Heart left ventricle (tissue), 16 donors: ENCODE measurements around the gene UBA7. TPM values are rescaled to one million over a fixed set of nuclear protein-coding genes. Genes with fewer than 3 reads are reported as not detected.

Source experiments
- ATAC-seq, 4 donors: fragments of 200-7000 bp; cut with Tn5 transposase; one replicate each; pipeline ENCODE4 v1.9.1; 2020 to 2022; ENCODE audit warnings: moderate library complexity in 4 of 4, mild to moderate bottlenecking in 3 of 4, moderate number of reproducible peaks in 1 of 4
- DNase-seq, 5 donors: peaks; one replicate each; pipeline ENCODE4 v3.0.0-alpha.2; 2020
- H3K27ac ChIP-seq, 12 donors: fragments of 200-600 bp; sonication (generic) in 4 of 12; one replicate each; pipeline versions ENCODE4 v1.5.0 to v1.8.0; 2016 to 2022; ENCODE audit warnings: mild to moderate bottlenecking in 2 of 12
- H3K27me3 ChIP-seq, 9 donors: fragments of 200-600 bp; sonication (generic) in 2 of 9; one replicate each; pipeline versions ENCODE4 v1.5.1 to v1.8.0; 2016 to 2022; ENCODE audit warnings: mild to moderate bottlenecking in 3 of 9
- H3K36me3 ChIP-seq, 9 donors: fragments of 200-600 bp; sonication (generic) in 2 of 9; one replicate each; pipeline versions ENCODE4 v1.5.0 to v1.8.0; 2018 to 2022; ENCODE audit warnings: mild to moderate bottlenecking in 2 of 9
- H3K4me1 ChIP-seq, 12 donors: fragments of 200-600 bp; sonication (generic) in 4 of 12; one replicate each; pipeline versions ENCODE4 v1.5.0 to v1.8.0; 2016 to 2022; ENCODE audit warnings: mild to moderate bottlenecking in 3 of 12
- H3K4me3 ChIP-seq, 12 donors: fragments of 200-600 bp; sonication (generic) in 4 of 12; one replicate each; pipeline versions ENCODE4 v1.5.0 to v1.8.0; 2017 to 2022; ENCODE audit warnings: mild to moderate bottlenecking in 9 of 12, moderate library complexity in 4 of 12
- H3K9me3 ChIP-seq, 12 donors: fragments of 200-600 bp; sonication (generic) in 4 of 12; one replicate each; pipeline versions ENCODE4 v1.5.0 to v1.8.0; 2016 to 2022; ENCODE audit warnings: mild to moderate bottlenecking in 1 of 12
- POLR2A ChIP-seq, 2 donors: fragments of 450-650 bp; IDR thresholded peaks; one replicate each; pipeline ENCODE4 v1.6.1; 2017; ENCODE audit warnings: antibody characterized with exemption in 2 of 2, mild to moderate bottlenecking in 2 of 2, moderate library complexity in 2 of 2
- whole genome bisulfite sequencing, 4 donors: extraction: QIAGEN DNeasy Blood & Tissue Kit in 2 of 4; methylation state at CpG; one replicate each; pipeline versions ENCODE4 v1.1.5 to v1.1.7; 2013 to 2018; 5-methylcytosine and 5-hydroxymethylcytosine counted together
- intact Hi-C, 10 donors: fragments of 100-400 bp; cut with DNase I; formaldehyde crosslinking; loops; one replicate each; pipeline versions ENCODE4 v1.11.1 to v1.14.2; 2022
- polyA plus RNA-seq, 2 donors: library from polyadenylated mRNA; stranded (reverse); fragments of 200-250 nt; gene quantifications; one replicate each; pipeline ENCODE4 v1.2.3, GENCODE V29; 2013
- total RNA-seq, 9 donors: library from RNA; depleted of rRNA in 2 of 9; stranded (reverse); fragments of >200 nt in 2 of 9; fragmentation: NEBNext Ultra II Directional in 3 of 9; extraction: Animal tissue kit (Norgen Biotek cat#: 25700) in 3 of 9; gene quantifications; one replicate each; pipeline versions ENCODE4 v1.1.0 to v1.2.4, GENCODE V29; 2016 to 2023
- TF ChIP-seq, protein P1 (sequence below), 12 donors: fragments of 200-600 bp; sonication (generic) in 4 of 12; IDR thresholded peaks; one replicate each; pipeline versions ENCODE4 v1.5.0 to v1.8.0; 2018 to 2022; ENCODE audit warnings: antibody characterized with exemption in 12 of 12, mild to moderate bottlenecking in 5 of 12
- donor health status: ischemic (EF 13 %, LVEDD 7.1; RV severe dilation, severe dysfunction).
- donor health status: healthy with polysubstance abuse.
- donor health status: DM: no; HTN: yes; CAD: no.
- donor health status: DM: no; HTN: no; CAD: no.
- donor health status: ischemic (EF 25% LVEDD 6.9; RV normal size, moderate dysfunction).
- donor health status: ischemic (EF 25% LVEDD 5.7; RV mildly dilated, moderate dysfunction).
- donor health status: healthy.
- donor health status: DM: yes; HTN: yes; CAD: no.
- donor health status: ischemic (EF 35%, LVEDD 5.7; RV mildly dilated, moderate dysfunction).
- donor health status: nonischemic (EF 11% LVEDD 7.7; RV severe dilation, severe dysfunction).
- donor health status: DM: yes; HTN: yes; CAD: no.
- donor health status: PGD.
- donor health status: ischemic (EF 29% LVEDD 5.4; RV normal size, mild dysfunction).
- donor health status: nonischemic (EF 23%, LVEDD 6.1; RV moderate dilation, normal function).

Gene UBA7
- total and polyA plus RNA-seq, 11 donors, result 8.5 to 72.1 (median 22.1) TPM

GRCh38 chr3:49772703-49773102 is 41.0 kb downstream of the UBA7 start:
- WGBS, 4 donors, result 95 to 98% (median 97%) methylated on average over 2 of the region's 2 CpGs

DNA sequence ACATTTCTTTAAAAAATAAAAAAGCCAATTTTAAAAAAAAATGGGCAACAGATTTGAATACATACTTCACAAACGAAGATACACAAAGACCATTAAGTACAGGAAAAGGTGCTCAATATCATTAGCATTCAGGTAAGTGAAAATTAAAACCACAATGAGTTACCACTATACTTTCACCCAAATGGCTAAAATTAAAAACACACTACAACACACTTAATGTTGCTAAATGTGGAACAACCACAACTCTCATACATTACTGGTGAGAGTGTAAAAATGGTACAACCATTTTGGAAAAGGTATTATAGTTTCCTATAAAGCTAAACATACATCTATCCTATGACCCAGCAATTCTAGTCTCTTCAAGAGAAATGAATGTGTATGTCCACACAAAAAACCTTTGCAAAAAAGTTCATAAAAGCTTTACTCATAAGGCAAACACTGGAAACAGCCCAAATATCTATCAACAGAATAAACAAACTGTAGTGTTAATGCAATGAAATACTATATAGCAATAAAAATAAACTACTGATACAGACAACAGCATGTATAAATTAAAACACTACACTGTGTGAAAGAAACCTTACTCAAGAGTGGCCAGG is 42.3 kb downstream of the UBA7 start:
- H3K4me1 ChIP-seq, result peaks cover 0 to 10% (median 0%) of the 10 kb centered on the region in 12 donors
- no peak for DNase-seq
- no peak overlapping the region for H3K27ac ChIP-seq
- intact Hi-C loops, result no loop called here
- no peaks in the 10 kb centered on the region for H3K9me3 ChIP-seq
- peaks cover 0 to 25% (median 11%) of the 10 kb centered on the region in 9 donors for H3K36me3 ChIP-seq
- ATAC-seq, result no peak
- no peak overlapping the region for H3K4me3 ChIP-seq
- TF ChIP-seq, protein P1, sequence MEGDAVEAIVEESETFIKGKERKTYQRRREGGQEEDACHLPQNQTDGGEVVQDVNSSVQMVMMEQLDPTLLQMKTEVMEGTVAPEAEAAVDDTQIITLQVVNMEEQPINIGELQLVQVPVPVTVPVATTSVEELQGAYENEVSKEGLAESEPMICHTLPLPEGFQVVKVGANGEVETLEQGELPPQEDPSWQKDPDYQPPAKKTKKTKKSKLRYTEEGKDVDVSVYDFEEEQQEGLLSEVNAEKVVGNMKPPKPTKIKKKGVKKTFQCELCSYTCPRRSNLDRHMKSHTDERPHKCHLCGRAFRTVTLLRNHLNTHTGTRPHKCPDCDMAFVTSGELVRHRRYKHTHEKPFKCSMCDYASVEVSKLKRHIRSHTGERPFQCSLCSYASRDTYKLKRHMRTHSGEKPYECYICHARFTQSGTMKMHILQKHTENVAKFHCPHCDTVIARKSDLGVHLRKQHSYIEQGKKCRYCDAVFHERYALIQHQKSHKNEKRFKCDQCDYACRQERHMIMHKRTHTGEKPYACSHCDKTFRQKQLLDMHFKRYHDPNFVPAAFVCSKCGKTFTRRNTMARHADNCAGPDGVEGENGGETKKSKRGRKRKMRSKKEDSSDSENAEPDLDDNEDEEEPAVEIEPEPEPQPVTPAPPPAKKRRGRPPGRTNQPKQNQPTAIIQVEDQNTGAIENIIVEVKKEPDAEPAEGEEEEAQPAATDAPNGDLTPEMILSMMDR (IDR thresholded peaks at IDR 0.05), result no peak
- TF ChIP-seq POLR2A (IDR thresholded peaks at IDR 0.05), result no peak
- no peaks in the 10 kb centered on the region for H3K27me3 ChIP-seq
- 71 to 86% (median 84%) methylated on average over 1 of the region's 1 CpG for WGBS, 4 donors

More at GRCh38 chr3:49772703-49773102, 41.0 kb downstream of the UBA7 start:
- no peak for DNase-seq
- Histone ChIP-seq H3K27ac (no peak overlapping the region), H3K9me3 (no peaks in the 10 kb centered on the region), H3K36me3 (peaks cover 0 to 37% (median 23%) of the 10 kb centered on the region in 9 donors), H3K4me1 (peaks cover 0 to 10% (median 0%) of the 10 kb centered on the region in 12 donors), H3K27me3 (no peaks in the 10 kb centered on the region), H3K4me3 (no peak overlapping the region)
- no peak for TF ChIP-seq POLR2A (IDR thresholded peaks at IDR 0.05)
- TF ChIP-seq, protein P1 (IDR thresholded peaks at IDR 0.05), result no peak
- ATAC-seq, result no peak
- intact Hi-C loops, result no loop called here

DNA sequence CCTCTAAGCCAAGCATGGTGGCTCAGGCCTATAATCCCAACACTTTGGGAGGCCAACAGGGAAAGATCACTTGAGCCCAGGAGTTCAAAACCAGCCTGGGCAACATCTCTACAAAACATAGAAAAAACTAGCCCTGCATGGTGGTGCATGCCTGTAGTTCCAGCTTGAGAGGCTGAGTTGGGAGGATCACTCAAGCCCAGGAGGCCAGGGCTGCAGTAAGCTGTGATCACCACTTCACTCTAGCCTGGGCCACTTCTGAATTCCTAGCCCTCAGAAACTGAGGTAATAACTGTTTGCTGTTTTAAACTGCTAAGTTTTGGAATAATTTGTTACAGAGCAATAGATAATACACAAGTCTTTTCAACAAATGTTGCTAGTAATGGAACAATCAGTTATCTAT is 43.8 kb downstream of the UBA7 start:
- peaks cover 0 to 5% (median 0%) of the 10 kb centered on the region in 12 donors for H3K4me1 ChIP-seq
- no peaks in the 10 kb centered on the region for H3K9me3 ChIP-seq
- no peak overlapping the region for H3K4me3 ChIP-seq
- TF ChIP-seq, protein P1 (IDR thresholded peaks at IDR 0.05), result no peak
- TF ChIP-seq POLR2A (IDR thresholded peaks at IDR 0.05), result no peak
- H3K27ac ChIP-seq, result no peak overlapping the region
- DNase-seq, result no peak
- intact Hi-C loops, result no loop called here
- H3K27me3 ChIP-seq, result no peaks in the 10 kb centered on the region
- no peak for ATAC-seq
- peaks cover 0 to 23% (median 10%) of the 10 kb centered on the region in 9 donors for H3K36me3 ChIP-seq

- DNase-seq, result no peak
- Histone ChIP-seq H3K36me3 (peaks cover 0 to 23% (median 10%) of the 10 kb centered on the region in 9 donors), H3K27ac (no peak overlapping the region), H3K4me1 (peaks cover 0 to 5% (median 0%) of the 10 kb centered on the region in 12 donors), H3K4me3 (no peak overlapping the region), H3K9me3 (no peaks in the 10 kb centered on the region), H3K27me3 (no peaks in the 10 kb centered on the region)
- ATAC-seq, result no peak
- TF ChIP-seq POLR2A (IDR thresholded peaks at IDR 0.05), result no peak
- TF ChIP-seq, protein P1 (IDR thresholded peaks at IDR 0.05), result no peak
- intact Hi-C loops, result no loop called here
- 84 to 91% (median 88%) methylated on average over 3 of the region's 3 CpGs for WGBS, 4 donors
These were observed 44.4 kb downstream of the UBA7 start for GRCh38 chr3:49769286-49769915.
